T-helper 1 cell (primary cell): ENCODE measurements around the gene C1R.
"Not testable (repeated sequence)": the region's sequence is repeated elsewhere in the genome, so short reads cannot be mapped to it uniquely, and the experiment has no call there.

Experiments used
- DNase-seq, 5 donors: peaks; one replicate each; pipeline ENCODE4 v3.0.0-alpha.2; 2012 to 2020

C1R gene

GRCh38 chr12:7066596-7066995 lies 25.6 kb downstream of the C1R start:
- no peak for DNase-seq

- no peak for DNase-seq
Measured at GRCh38 chr12:7065073-7065623, 27.1 kb downstream of the C1R start.

GRCh38 chr12:7064516-7064915 lies 27.7 kb downstream of the C1R start:
- DNase-seq: no peak

GRCh38 chr12:7061596-7061995 lies 30.6 kb downstream of the C1R start:
- DNase-seq: no peak

GRCh38 chr12:7061138-7061537 lies 31.1 kb downstream of the C1R start:
- DNase-seq: no peak

- no peak for DNase-seq
Measured at GRCh38 chr12:7060353-7060954, 31.8 kb downstream of the C1R start, which contains the start of gene C1S. C1S (plus strand) TSS chr12:7060718; CDS start chr12:7061913, 1,195 bp downstream.

- no peak for DNase-seq
Measured at GRCh38 chr12:7059780-7060179, 32.5 kb downstream of the C1R start.

GRCh38 chr12:7058850-7059395 lies 33.3 kb downstream of the C1R start:
- no peak for DNase-seq

GRCh38 chr12:7058163-7058845 lies 33.9 kb downstream of the C1R start:
- DNase-seq: no peak

- not testable (repeated sequence) for DNase-seq
Measured at GRCh38 chr12:7055736-7056135, 36.5 kb downstream of the C1R start.

GRCh38 chr12:7054925-7055324 lies 37.3 kb downstream of the C1R start:
- no peak for DNase-seq

- DNase-seq: not testable (repeated sequence)
Measured at GRCh38 chr12:7049973-7050372, 42.3 kb downstream of the C1R start.

- DNase-seq: not testable (repeated sequence)
Measured at GRCh38 chr12:7049445-7049951, 42.7 kb downstream of the C1R start.

- DNase-seq: peak in 1 of 5 donors; percentile 6
Measured at GRCh38 chr12:7047306-7047705, 44.9 kb downstream of the C1R start.

GRCh38 chr12:7046383-7047105 lies 45.7 kb downstream of the C1R start:
- DNase-seq: peak in 1 of 5 donors; percentile 6

- DNase-seq: no peak
Measured at GRCh38 chr12:7045913-7046312, 46.3 kb downstream of the C1R start.

- DNase-seq: no peak
Measured at GRCh38 chr12:7042842-7043241, 49.4 kb downstream of the C1R start.

- DNase-seq: no peak
Measured at GRCh38 chr12:7039403-7039802, 52.8 kb downstream of the C1R start.

GRCh38 chr12:7038591-7038990 lies 53.7 kb downstream of the C1R start:
- no peak for DNase-seq

- DNase-seq: not testable (repeated sequence)
Measured at GRCh38 chr12:7037411-7037810, 54.8 kb downstream of the C1R start.

GRCh38 chr12:7035463-7035862 lies 56.8 kb downstream of the C1R start:
- DNase-seq: no peak

- DNase-seq: no peak
Measured at GRCh38 chr12:7034464-7034863, 57.8 kb downstream of the C1R start.

- DNase-seq: no peak
Measured at GRCh38 chr12:7032990-7033389, 59.3 kb downstream of the C1R start.
